Heart right ventricle (tissue), 16 donors: Measurements from ENCODE around the gene CHD9. TPM values are rescaled to one million over a fixed set of nuclear protein-coding genes. Genes with fewer than 3 reads are reported as not detected.

Experiments used
- ATAC-seq, 8 donors: fragments of 200-7000 bp; cut with Tn5 transposase; one replicate each; pipeline ENCODE4 v1.9.1; 2020; ENCODE audit warnings: mild to moderate bottlenecking in 8 of 8, moderate library complexity in 8 of 8, moderate number of reproducible peaks in 1 of 8
- DNase-seq, 2 donors: peaks; one replicate each; pipeline ENCODE4 v3.0.0-alpha.2; 2020
- H3K27ac ChIP-seq, 10 donors: fragments of 200-600 bp; sonication (generic) in 2 of 10; one replicate each; pipeline versions ENCODE4 v1.5.0 to v1.8.0; 2020 to 2022; ENCODE audit warnings: mild to moderate bottlenecking in 3 of 10
- H3K27me3 ChIP-seq, 7 donors: fragments of 200-600 bp; one replicate each; pipeline ENCODE4 v1.8.0; 2021 to 2022; ENCODE audit warnings: mild to moderate bottlenecking in 2 of 7
- H3K36me3 ChIP-seq, 9 donors: fragments of 200-600 bp; sonication (generic) in 1 of 9; one replicate each; pipeline versions ENCODE4 v1.5.0 to v1.8.0; 2020 to 2022; ENCODE audit warnings: mild to moderate bottlenecking in 2 of 9
- H3K4me1 ChIP-seq, 9 donors: fragments of 200-600 bp; sonication (generic) in 1 of 9; one replicate each; pipeline versions ENCODE4 v1.5.0 to v1.8.0; 2020 to 2022; ENCODE audit warnings: mild to moderate bottlenecking in 4 of 9
- H3K4me3 ChIP-seq, 10 donors: fragments of 200-600 bp; sonication (generic) in 2 of 10; one replicate each; pipeline versions ENCODE4 v1.5.0 to v1.8.0; 2020 to 2022; ENCODE audit warnings: mild to moderate bottlenecking in 7 of 10, moderate library complexity in 2 of 10
- H3K9me3 ChIP-seq, 11 donors: fragments of 200-600 bp in 10 of 11; sonication (generic) in 2 of 11; one replicate each; pipeline versions ENCODE4 v1.5.0 to v1.8.0; 2013 to 2022; ENCODE audit warnings: mild to moderate bottlenecking in 2 of 11, control low read depth in 1 of 11, moderate library complexity in 1 of 11
- CTCF ChIP-seq, 9 donors: fragments of 200-600 bp; sonication (generic) in 2 of 9; IDR thresholded peaks; one replicate each; pipeline versions ENCODE4 v1.5.0 to v1.8.0; 2021 to 2022; ENCODE audit warnings: antibody characterized with exemption in 9 of 9, mild to moderate bottlenecking in 5 of 9, moderate library complexity in 1 of 9
- WGBS, 2 donors: extraction: QIAGEN DNeasy Blood & Tissue Kit; methylation state at CpG; one replicate each; pipeline ENCODE4 v1.1.7; 2013; ENCODE audit warnings: inconsistent platforms in 1 of 2; 5-methylcytosine and 5-hydroxymethylcytosine counted together
- intact Hi-C, 10 donors: fragments of 100-400 bp; cut with DNase I; formaldehyde crosslinking; loops; one replicate each; pipeline versions ENCODE4 v1.11.1 to v1.14.2; 2022
- polyA plus RNA-seq, 2 donors: library from polyadenylated mRNA; stranded (reverse); fragments of 200-250 nt; gene quantifications; one replicate each; pipeline ENCODE4 v1.2.3, GENCODE V29; 2013
- total RNA-seq, 10 donors: library from RNA; stranded (reverse); fragmentation: NEBNext Ultra II Directional in 3 of 10; extraction: Animal tissue kit (Norgen Biotek cat#: 25700) in 3 of 10; gene quantifications; one replicate each; pipeline versions ENCODE4 v1.2.1 to v1.2.4, GENCODE V29; 2021 to 2023
- donor health status: Arrhythmogenic right ventricular cardiomyopathy.
- donor health status: ischemic (EF 13 %, LVEDD 7.1; RV severe dilation, severe dysfunction).
- donor health status: healthy with polysubstance abuse.
- donor health status: DM: no; HTN: yes; CAD: no.
- donor health status: DM: no; HTN: no; CAD: no.
- donor health status: ischemic (EF 25% LVEDD 6.9; RV normal size, moderate dysfunction).
- donor health status: ischemic (EF 25% LVEDD 5.7; RV mildly dilated, moderate dysfunction).
- donor health status: healthy.
- donor health status: DM: yes; HTN: yes; CAD: no.
- donor health status: Ischemic cardiomyopathy.
- donor health status: ischemic (EF 35%, LVEDD 5.7; RV mildly dilated, moderate dysfunction).
- donor health status: nonischemic (EF 11% LVEDD 7.7; RV severe dilation, severe dysfunction).
- donor health status: DM: yes; HTN: yes; CAD: no.
- donor health status: PGD.
- donor health status: ischemic (EF 29% LVEDD 5.4; RV normal size, mild dysfunction).
- donor health status: nonischemic (EF 23%, LVEDD 6.1; RV moderate dilation, normal function).

Gene CHD9
- total and polyA plus RNA-seq, 12 donors, result 7.0 to 58.4 (median 44.6) TPM

GRCh38 chr16:53337294-53337693, 282.5 kb downstream of the CHD9 start:
- Histone ChIP-seq H3K36me3 (no peaks in the 10 kb centered on the region), H3K27ac (no peak overlapping the region), H3K9me3 (no peaks in the 10 kb centered on the region), H3K4me3 (no peak overlapping the region), H3K27me3 (no peaks in the 10 kb centered on the region), H3K4me1 (no peaks in the 10 kb centered on the region)
- DNase-seq, result no peak
- ATAC-seq, result no peak
- intact Hi-C loops, result no loop called here
- TF ChIP-seq CTCF (IDR thresholded peaks at IDR 0.05), result no peak

- DNase-seq (no peak), ATAC-seq (no peak)
- 86 to 89% methylated on average over 6 of the region's 6 CpGs for WGBS, 2 donors
- Histone ChIP-seq H3K4me3 (no peak overlapping the region), H3K36me3 (no peaks in the 10 kb centered on the region), H3K9me3 (peaks cover 0 to 4% (median 0%) of the 10 kb centered on the region in 11 donors), H3K4me1 (no peaks in the 10 kb centered on the region), H3K27ac (no peak overlapping the region), H3K27me3 (no peaks in the 10 kb centered on the region)
- no peak for TF ChIP-seq CTCF (IDR thresholded peaks at IDR 0.05)
- intact Hi-C loops, result no loop called here
Observed at GRCh38 chr16:53341792-53342191, 287.0 kb downstream of the CHD9 start.

GRCh38 chr16:53355064-53355463, 300.3 kb downstream of the CHD9 start:
- no peak overlapping the region for H3K27ac ChIP-seq
- TF ChIP-seq CTCF (IDR thresholded peaks at IDR 0.05), result no peak
- no peaks in the 10 kb centered on the region for H3K36me3 ChIP-seq
- ATAC-seq, result no peak
- H3K4me3 ChIP-seq, result no peak overlapping the region
- H3K27me3 ChIP-seq, result peaks cover 0 to 30% (median 0%) of the 10 kb centered on the region in 7 donors
- H3K4me1 ChIP-seq, result no peaks in the 10 kb centered on the region
- intact Hi-C loops, result no loop called here
- H3K9me3 ChIP-seq, result peaks cover 0 to 8% (median 0%) of the 10 kb centered on the region in 11 donors
- 87 to 88% methylated on average over 11 of the region's 11 CpGs for WGBS, 2 donors
- DNase-seq, result no peak

GRCh38 chr16:53356478-53357207, 301.9 kb downstream of the CHD9 start:
- no peak overlapping the region for H3K4me3 ChIP-seq
- ATAC-seq (no peak), DNase-seq (no peak)
- H3K9me3 ChIP-seq, result no peaks in the 10 kb centered on the region
- 45 to 56% methylated on average over 4 of the region's 4 CpGs for WGBS, 2 donors
- H3K27me3 ChIP-seq, result peaks cover 0 to 30% (median 0%) of the 10 kb centered on the region in 7 donors
- no peak overlapping the region for H3K27ac ChIP-seq
- H3K36me3 ChIP-seq, result no peaks in the 10 kb centered on the region
- no peaks in the 10 kb centered on the region for H3K4me1 ChIP-seq
- no peak for TF ChIP-seq CTCF (IDR thresholded peaks at IDR 0.05)
- intact Hi-C loops, result no loop called here
